Measurements from ENCODE around the gene TNNC1.

TNNC1 gene

DNA sequence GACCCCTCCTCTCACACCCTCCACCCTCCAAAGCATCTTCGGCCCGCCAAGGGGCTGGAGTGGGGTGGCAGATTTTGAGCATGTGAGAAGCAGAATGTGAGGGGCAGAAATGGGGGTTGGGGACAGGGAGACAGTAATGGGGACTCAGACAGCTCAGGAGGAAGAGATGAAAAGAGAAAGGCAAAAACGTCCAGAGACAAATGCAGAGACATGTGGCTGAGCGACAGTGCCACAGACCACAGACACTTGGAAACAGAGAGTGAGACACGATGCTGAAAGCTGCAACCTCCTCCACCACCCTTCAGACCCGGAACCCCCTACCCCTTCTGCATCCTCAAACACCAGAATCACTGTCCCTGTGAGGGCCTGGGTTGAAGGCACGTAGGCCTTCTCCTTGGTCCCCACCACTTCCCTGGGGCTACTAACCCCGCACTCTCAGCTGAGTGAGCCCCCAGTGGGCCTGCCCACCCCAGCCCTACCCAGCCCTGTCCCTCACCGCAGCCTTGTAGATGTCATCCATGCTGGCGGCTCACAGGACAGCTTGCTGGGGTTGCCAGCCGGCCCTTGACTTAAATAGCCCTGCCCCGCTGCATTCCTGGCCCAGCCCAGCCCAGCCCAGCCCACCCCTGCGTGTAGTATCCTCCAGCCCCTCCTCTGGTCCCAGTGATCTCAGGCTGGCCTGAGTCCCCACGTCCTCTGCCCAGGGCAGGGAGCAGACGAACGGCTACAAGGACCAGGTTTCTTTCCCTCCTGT lies at the start of gene TNNC1:
TSS of gene TNNC1 (minus strand) at position 546 of the 754 bp plus-strand sequence. CDS start at position 520, 26 bp downstream.
- no peak for DNase-seq

DNA sequence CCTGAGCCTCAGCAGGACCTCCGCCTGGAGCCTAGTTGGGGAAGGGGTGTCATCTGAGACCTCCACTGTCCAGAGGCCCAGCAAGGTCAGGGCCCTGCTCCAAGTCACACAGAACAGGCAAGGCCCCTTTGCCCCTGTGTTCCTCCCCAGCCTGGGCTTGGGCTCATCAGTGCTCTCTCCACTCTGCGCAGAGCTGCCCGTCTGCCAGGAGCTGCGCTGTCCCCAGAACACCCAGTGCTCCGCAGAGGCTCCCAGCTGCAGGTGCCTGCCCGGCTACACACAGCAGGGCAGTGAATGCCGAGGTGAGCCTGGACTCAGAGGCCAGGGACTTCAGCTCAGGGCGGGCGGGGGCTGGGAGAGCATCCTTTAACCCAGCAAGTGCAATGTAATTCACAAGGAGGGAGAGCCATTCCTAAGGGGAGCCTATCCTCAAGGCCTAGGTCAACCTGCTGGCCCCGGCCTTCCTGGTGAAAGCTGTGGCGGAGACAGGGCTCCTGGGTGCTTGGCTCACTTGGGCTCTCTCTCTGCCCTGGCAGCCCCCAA lies 49.0 kb upstream of the TNNC1 start:
- no peak for DNase-seq

DNA sequence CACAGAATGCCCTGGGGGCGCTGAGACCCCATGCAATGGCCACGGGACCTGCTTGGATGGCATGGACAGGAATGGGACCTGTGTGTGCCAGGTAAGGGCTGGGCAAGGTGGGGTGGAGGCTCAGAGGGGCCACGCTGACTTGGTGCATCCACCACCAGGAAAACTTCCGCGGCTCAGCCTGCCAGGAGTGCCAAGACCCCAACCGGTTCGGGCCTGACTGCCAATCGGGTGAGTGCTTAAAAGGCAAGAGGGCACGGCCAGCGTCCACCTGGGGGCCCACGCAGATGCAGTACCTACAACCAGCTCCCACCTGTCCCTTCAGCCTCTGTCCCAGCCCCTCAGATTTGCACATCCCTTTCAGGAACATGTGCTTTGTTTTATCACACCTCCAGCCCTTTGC lies 48.2 kb upstream of the TNNC1 start:
- DNase-seq: no peak

- no peak for DNase-seq
Observed at GRCh38 chr3:52501046-52501445, 47.2 kb upstream of the TNNC1 start.

GRCh38 chr3:52498137-52499054 lies 44.6 kb upstream of the TNNC1 start:
- no peak for DNase-seq

GRCh38 chr3:52495777-52496602 lies 42.1 kb upstream of the TNNC1 start:
- no peak for DNase-seq

GRCh38 chr3:52494886-52495495 lies 41.1 kb upstream of the TNNC1 start, which contains the start of gene STAB1:
STAB1 (plus strand) TSS chr3:52495338; CDS start chr3:52495414, 76 bp downstream.
- no peak for DNase-seq

- no peak for DNase-seq
Observed at GRCh38 chr3:52494445-52494844, 40.6 kb upstream of the TNNC1 start.

DNA sequence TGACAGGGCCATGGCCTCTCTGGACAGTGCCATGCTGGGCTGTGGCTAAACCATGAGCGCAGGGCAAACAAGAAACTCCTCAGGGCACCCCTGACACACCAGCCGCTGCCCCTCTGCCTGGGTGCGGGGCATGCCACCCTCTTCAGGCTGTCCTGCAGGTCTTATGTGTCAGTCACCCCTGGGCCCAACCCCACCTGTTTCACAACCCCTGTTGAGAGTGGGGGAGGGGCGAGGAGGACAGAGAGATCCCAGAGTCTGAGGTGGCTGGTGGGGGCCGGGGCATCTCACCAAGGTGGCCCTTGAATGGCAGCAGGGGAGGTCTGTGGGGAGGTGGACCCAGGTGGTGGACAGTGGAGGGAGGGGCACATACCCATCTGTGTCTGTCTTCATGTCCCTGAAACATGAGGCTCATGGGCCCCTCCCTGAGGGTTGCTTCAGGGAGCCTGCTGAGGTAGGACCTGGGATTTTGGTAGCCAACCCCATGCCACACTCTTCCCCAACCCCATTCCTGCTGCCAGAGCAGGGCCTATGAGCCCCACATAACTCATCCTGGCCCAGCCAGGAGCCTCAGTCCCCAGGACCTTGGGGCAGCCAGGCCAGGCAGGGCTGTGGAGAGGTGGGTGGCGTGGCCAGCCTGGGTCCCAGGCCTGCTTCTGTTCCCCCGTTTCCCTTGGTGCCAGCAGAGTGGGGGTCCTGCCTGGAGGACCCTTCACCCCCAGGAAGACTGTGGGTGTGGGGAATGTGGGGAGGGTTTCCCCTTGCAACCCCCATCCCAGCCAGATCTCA lies 39.6 kb upstream of the TNNC1 start:
- no peak for DNase-seq

DNA sequence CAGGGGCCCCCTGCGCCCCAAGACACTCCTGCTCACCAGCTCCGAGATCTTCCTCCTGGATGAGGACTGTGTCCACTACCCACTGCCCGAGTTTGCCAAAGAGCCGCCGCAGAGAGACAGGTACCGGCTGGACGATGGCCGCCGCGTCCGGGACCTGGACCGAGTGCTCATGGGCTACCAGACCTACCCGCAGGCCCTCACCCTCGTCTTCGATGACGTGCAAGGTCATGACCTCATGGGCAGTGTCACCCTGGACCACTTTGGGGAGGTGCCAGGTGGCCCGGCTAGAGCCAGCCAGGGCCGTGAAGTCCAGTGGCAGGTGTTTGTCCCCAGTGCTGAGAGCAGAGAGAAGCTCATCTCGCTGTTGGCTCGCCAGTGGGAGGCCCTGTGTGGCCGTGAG lies 38.2 kb upstream of the TNNC1 start:
- DNase-seq: no peak

GRCh38 chr3:52490939-52491526 lies 37.2 kb upstream of the TNNC1 start:
- no peak for DNase-seq

GRCh38 chr3:52490035-52490938 lies 36.4 kb upstream of the TNNC1 start:
- DNase-seq: no peak

GRCh38 chr3:52489453-52489852 lies 35.6 kb upstream of the TNNC1 start:
- no peak for DNase-seq

- no peak for DNase-seq
Observed at GRCh38 chr3:52488746-52489145, 34.9 kb upstream of the TNNC1 start.

DNA sequence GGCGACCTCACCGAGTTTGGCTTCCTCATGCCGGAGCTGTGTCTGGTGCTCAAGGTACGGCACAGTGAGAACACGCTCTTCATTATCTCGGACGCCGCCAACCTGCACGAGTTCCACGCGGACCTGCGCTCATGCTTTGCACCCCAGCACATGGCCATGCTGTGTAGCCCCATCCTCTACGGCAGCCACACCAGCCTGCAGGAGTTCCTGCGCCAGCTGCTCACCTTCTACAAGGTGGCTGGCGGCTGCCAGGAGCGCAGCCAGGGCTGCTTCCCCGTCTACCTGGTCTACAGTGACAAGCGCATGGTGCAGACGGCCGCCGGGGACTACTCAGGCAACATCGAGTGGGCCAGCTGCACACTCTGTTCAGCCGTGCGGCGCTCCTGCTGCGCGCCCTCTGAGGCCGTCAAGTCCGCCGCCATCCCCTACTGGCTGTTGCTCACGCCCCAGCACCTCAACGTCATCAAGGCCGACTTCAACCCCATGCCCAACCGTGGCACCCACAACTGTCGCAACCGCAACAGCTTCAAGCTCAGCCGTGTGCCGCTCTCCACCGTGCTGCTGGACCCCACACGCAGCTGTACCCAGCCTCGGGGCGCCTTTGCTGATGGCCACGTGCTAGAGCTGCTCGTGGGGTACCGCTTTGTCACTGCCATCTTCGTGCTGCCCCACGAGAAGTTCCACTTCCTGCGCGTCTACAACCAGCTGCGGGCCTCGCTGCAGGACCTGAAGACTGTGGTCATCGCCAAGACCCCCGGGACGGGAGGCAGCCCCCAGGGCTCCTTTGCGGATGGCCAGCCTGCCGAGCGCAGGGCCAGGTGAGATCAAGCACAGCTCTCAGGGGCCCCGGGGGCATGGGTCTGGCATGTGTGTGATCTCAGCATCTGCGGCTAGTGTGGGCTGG lies 34.2 kb upstream of the TNNC1 start:
- no peak for DNase-seq

GRCh38 chr3:52487050-52487787 lies 33.4 kb upstream of the TNNC1 start:
- no peak for DNase-seq

DNA sequence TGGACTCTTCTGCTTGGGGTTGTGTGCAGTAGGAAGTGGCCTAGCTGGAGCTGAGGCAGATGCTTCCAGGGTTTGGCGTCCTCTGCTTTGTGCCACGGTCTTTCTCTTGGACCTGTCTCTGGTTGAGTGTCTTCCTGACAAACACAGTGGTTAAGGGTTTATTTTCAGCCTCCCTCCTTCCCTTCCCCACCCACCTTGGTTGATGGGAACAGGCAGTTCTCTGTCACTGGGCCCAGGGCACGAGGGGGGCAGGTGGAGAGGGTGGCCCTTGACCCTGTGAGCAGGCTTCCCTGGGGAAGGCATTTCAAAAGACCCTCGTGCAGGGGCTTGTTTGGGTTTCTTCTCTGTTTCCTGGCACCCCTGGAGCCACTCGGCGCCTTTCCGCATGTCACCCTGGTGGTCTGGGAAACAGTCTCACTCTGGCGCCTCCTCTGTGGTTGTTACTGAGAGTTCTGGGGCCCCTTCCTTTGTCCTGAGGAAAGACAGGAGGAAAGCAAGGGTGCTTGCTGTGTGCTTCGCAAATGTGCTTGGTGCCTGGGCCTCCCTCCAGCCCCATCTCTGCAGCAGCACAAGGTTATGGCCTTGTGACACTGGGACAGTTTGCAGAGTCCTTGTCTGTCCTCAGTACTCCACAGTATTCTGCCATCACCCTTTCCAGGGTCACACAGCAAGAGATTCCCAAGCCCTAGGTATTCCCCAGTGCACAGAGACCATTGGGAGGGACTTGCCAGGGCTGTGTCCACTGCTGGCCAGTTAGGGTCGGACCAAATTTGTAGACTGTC lies 31.0 kb upstream of the TNNC1 start:
- no peak for DNase-seq
